Aorta (tissue), 5 donors: Measurements from ENCODE around the gene LRRC25. TPM values are rescaled to one million over a fixed set of nuclear protein-coding genes. Genes with fewer than 3 reads are reported as not detected.
A peak's percentile ranks its signal among the peaks of the same experiment; 100 is the strongest.
"Not testable (repeated sequence)": the region's sequence is repeated elsewhere in the genome, so short reads cannot be mapped to it uniquely, and the experiment has no call there.

Experiments used
- ATAC-seq: fragments of 200-7000 bp; cut with Tn5 transposase; one replicate; pipeline ENCODE4 v1.9.1; 2022; ENCODE audit warnings: moderate library complexity; ENCODE audit not compliant: low FRiP score
- DNase-seq, 2 donors: peaks; one replicate each; pipeline ENCODE4 v3.0.0-alpha.2; 2020
- H3K27ac ChIP-seq, 2 donors: one replicate each; pipeline ENCODE4 v1.5.1; 2013; ENCODE audit warnings: low read length in 2 of 2, mild to moderate bottlenecking in 2 of 2, moderate library complexity in 2 of 2, control low read depth in 1 of 2, inconsistent platforms in 1 of 2, low read depth in 1 of 2
- H3K27me3 ChIP-seq, 2 donors: one replicate each; pipeline ENCODE4 v1.6.1; 2013; ENCODE audit warnings: control low read depth in 1 of 2, low read length in 1 of 2, mild to moderate bottlenecking in 1 of 2, moderate library complexity in 1 of 2; ENCODE audit not compliant: insufficient read depth in 2 of 2, control insufficient read depth in 1 of 2
- H3K36me3 ChIP-seq, 2 donors: one replicate each; pipeline ENCODE4 v1.6.1; 2013; ENCODE audit warnings: control low read depth in 1 of 2, low read length in 1 of 2, mild to moderate bottlenecking in 1 of 2; ENCODE audit not compliant: insufficient read depth in 2 of 2, control insufficient read depth in 1 of 2
- H3K4me1 ChIP-seq, 2 donors: one replicate each; pipeline ENCODE4 v1.6.1; 2013; ENCODE audit warnings: low read length in 2 of 2, control low read depth in 1 of 2, mild to moderate bottlenecking in 1 of 2, moderate library complexity in 1 of 2; ENCODE audit not compliant: insufficient read depth in 2 of 2, control insufficient read depth in 1 of 2
- H3K4me3 ChIP-seq, 2 donors: one replicate each; pipeline ENCODE4 v1.5.1; 2013; ENCODE audit warnings: low read length in 2 of 2, control low read depth in 1 of 2, mild to moderate bottlenecking in 1 of 2
- H3K9me3 ChIP-seq: one replicate; pipeline ENCODE4 v1.6.1; 2013; ENCODE audit warnings: mild to moderate bottlenecking, low read length; ENCODE audit not compliant: control insufficient read depth
- WGBS, 2 donors: extraction: QIAGEN DNeasy Blood & Tissue Kit; methylation state at CpG; one replicate each; pipeline ENCODE4 v1.1.7; 2013; 5-methylcytosine and 5-hydroxymethylcytosine counted together
- intact Hi-C, 2 donors: fragments of 100-400 bp; cut with DNase I; formaldehyde crosslinking; loops; one replicate each; pipeline versions ENCODE4 v1.14.2 to v1.15.0; 2022
- polyA plus RNA-seq, 2 donors: library from polyadenylated mRNA; stranded (reverse); fragments of 200-250 nt; gene quantifications; one replicate each; pipeline ENCODE4 v1.2.3, GENCODE V29; 2013
- total RNA-seq, 2 donors: library from RNA; stranded (reverse); fragmentation: NEBNext Ultra II Directional; extraction: Animal tissue kit (Norgen Biotek cat#: 25700); gene quantifications; one replicate each; pipeline ENCODE4 v1.2.1, GENCODE V29; 2021
- donor health status: healthy with polysubstance abuse.
- donor health status: Bipolar disorder and iron deficiency.
- donor health status: DM: no; HTN: no; CAD: no.
- donor health status: DM: no; HTN: no; CAD: no.
- donor health status: DM: yes; HTN: yes; CAD: no.

The LRRC25 gene
- total and polyA plus RNA-seq, 4 donors, result 2.2 to 15.6 (median 7.5) TPM

GRCh38 chr19:18349524-18350128 is 47.8 kb downstream of the LRRC25 start:
- no peaks in the 10 kb centered on the region for H3K9me3 ChIP-seq
- ATAC-seq (no peak), DNase-seq (peak; percentile 73 to 86)
- no peak overlapping the region for H3K4me3 ChIP-seq
- H3K4me1 ChIP-seq, result no peaks in the 10 kb centered on the region
- H3K27ac ChIP-seq, result no peak overlapping the region
- intact Hi-C loops, result loop anchor here (2.0 to 5.0 kb wide), 3 partner anchors 38 to 63 kb away; partner anchors contain the start of gene GDF15 (in 1 of the 2)
- WGBS, 2 donors, result 49 to 50% methylated on average over 12 of the region's 12 CpGs
- H3K36me3 ChIP-seq, result no peaks in the 10 kb centered on the region
- H3K27me3 ChIP-seq, result no peaks in the 10 kb centered on the region

- not testable (repeated sequence) for ATAC-seq, H3K4me1 ChIP-seq, DNase-seq, H3K4me3 ChIP-seq, H3K9me3 ChIP-seq, H3K36me3 ChIP-seq, H3K27ac ChIP-seq, H3K27me3 ChIP-seq
- intact Hi-C loops, result loop anchor here (2.0 kb wide), 2 partner anchors 62 to 64 kb away; no protein-coding TSS in a partner anchor
- 85 to 89% methylated on average over 6 of the region's 6 CpGs for WGBS, 2 donors
Measured at GRCh38 chr19:18348818-18349339, 48.5 kb downstream of the LRRC25 start.

GRCh38 chr19:18348171-18348570 is 49.3 kb downstream of the LRRC25 start:
- Histone ChIP-seq H3K4me3 (no peak overlapping the region), H3K27ac (no peak overlapping the region), H3K4me1 (no peaks in the 10 kb centered on the region), H3K36me3 (no peaks in the 10 kb centered on the region), H3K9me3 (no peaks in the 10 kb centered on the region), H3K27me3 (no peaks in the 10 kb centered on the region)
- ATAC-seq (no peak), DNase-seq (no peak)
- intact Hi-C loops, result loop anchor here (2.0 kb wide), 2 partner anchors 63 to 65 kb away; no protein-coding TSS in a partner anchor
- WGBS, 2 donors, result 88 to 91% methylated on average over 17 of the region's 17 CpGs

- Histone ChIP-seq H3K9me3 (no peaks in the 10 kb centered on the region), H3K27me3 (no peaks in the 10 kb centered on the region), H3K4me1 (no peaks in the 10 kb centered on the region), H3K27ac (no peak overlapping the region), H3K36me3 (no peaks in the 10 kb centered on the region), H3K4me3 (no peak overlapping the region)
- ATAC-seq (no peak), DNase-seq (no peak)
- 79 to 81% methylated on average over 8 of the region's 8 CpGs for WGBS, 2 donors
- intact Hi-C loops, result no loop called here
Measured at GRCh38 chr19:18346091-18346490, 51.3 kb downstream of the LRRC25 start.

- intact Hi-C loops, result no loop called here
- ATAC-seq (no peak), DNase-seq (no peak)
- 91 to 95% methylated on average over 6 of the region's 6 CpGs for WGBS, 2 donors
- no peaks in the 10 kb centered on the region for H3K36me3 ChIP-seq
- no peaks in the 10 kb centered on the region for H3K9me3 ChIP-seq
- no peak overlapping the region for H3K4me3 ChIP-seq
- no peaks in the 10 kb centered on the region for H3K4me1 ChIP-seq
- no peaks in the 10 kb centered on the region for H3K27me3 ChIP-seq
- no peak overlapping the region for H3K27ac ChIP-seq
Measured at GRCh38 chr19:18345296-18345695, 52.1 kb downstream of the LRRC25 start.

GRCh38 chr19:18344582-18344950 is 52.9 kb downstream of the LRRC25 start:
- WGBS, 2 donors, result 64 to 70% methylated on average over 13 of the region's 13 CpGs
- no peak for DNase-seq
- intact Hi-C loops, result no loop called here
- no peak overlapping the region for H3K4me3 ChIP-seq
- H3K4me1 ChIP-seq, result no peaks in the 10 kb centered on the region
- no peaks in the 10 kb centered on the region for H3K9me3 ChIP-seq
- no peaks in the 10 kb centered on the region for H3K36me3 ChIP-seq
- ATAC-seq, result no peak
- no peaks in the 10 kb centered on the region for H3K27me3 ChIP-seq
- H3K27ac ChIP-seq, result no peak overlapping the region

GRCh38 chr19:18342090-18342632 is 55.3 kb downstream of the LRRC25 start:
- H3K9me3 ChIP-seq, result no peaks in the 10 kb centered on the region
- H3K27me3 ChIP-seq, result no peaks in the 10 kb centered on the region
- intact Hi-C loops, result no loop called here
- H3K27ac ChIP-seq, result no peak overlapping the region
- no peak for DNase-seq
- no peak overlapping the region for H3K4me3 ChIP-seq
- H3K4me1 ChIP-seq, result no peaks in the 10 kb centered on the region
- 80% methylated on average over 8 of the region's 8 CpGs for WGBS, 2 donors
- no peaks in the 10 kb centered on the region for H3K36me3 ChIP-seq
- no peak for ATAC-seq
